ENCODE results near the gene ALPP.

- TF ChIP-seq CTCF (IDR thresholded peaks at IDR 0.05; ENCODE audit: insufficient read depth, low read length, poor library complexity, severe bottlenecking): no peak
- TF ChIP-seq EZH2phosphoT487 (conservative IDR thresholded peaks at IDR 0.05; ENCODE audit: low read length): no peak
These were observed 36.7 kb downstream of the ALPP start for GRCh38 chr2:232415138-232415690.

All from SU-DHL-6 (cell line).